Measurements from ENCODE around the gene IL15RA.

The IL15RA gene

DNA sequence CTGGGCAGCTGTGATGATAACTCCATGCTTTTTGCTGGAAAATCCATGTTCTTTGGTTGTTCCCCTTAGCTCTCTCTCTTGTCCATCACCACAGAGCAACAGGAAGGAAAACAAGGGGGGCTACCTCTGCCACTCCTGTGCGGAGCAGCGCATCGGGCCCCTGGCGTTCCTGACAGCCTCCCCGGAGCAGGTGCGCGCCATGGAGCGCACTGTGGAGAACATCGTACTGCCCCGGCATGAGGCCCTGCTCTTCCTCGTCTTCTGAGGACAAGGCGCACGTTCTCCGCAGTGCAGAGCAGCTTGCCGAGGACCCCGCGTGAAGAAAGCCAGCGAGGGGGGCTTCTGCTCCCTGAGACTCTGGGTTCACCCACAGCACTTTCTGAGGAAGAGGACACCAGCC is 40.3 kb downstream of the IL15RA start:
- Histone ChIP-seq H3K36me3 (ENCODE audit: control insufficient read depth, low read length) (peaks cover 18% of the 10 kb centered on the region), H3K79me2 (ENCODE audit: control insufficient read depth, low read length) (no peaks in the 10 kb centered on the region), H3K9me3 (ENCODE audit: control insufficient read depth, insufficient read depth, low read length) (no peaks in the 10 kb centered on the region), H3K4me2 (ENCODE audit: low read length) (no peak overlapping the region), H3K4me3 (ENCODE audit: low read length) (no peak overlapping the region), H3K27ac (ENCODE audit: low read depth, low read length) (no peak overlapping the region), H3K9me2 (replicated peaks; ENCODE audit: control insufficient read depth, low read length) (no peaks in the 10 kb centered on the region), H3K4me1 (ENCODE audit: control insufficient read depth, low read length) (no peaks in the 10 kb centered on the region), H4K20me1 (ENCODE audit: control insufficient read depth, insufficient read depth, low read depth, low read length) (no peaks in the 10 kb centered on the region), H3F3A (ENCODE audit: control insufficient read depth, insufficient read depth) (no peaks in the 10 kb centered on the region), H3K27me3 (ENCODE audit: control insufficient read depth, low read length) (no peaks in the 10 kb centered on the region)
- TF ChIP-seq EZH2phosphoT487 (IDR thresholded peaks at IDR 0.05; ENCODE audit: borderline replicate concordance, low read length): no peak
- TF ChIP-seq CTCF (IDR thresholded peaks at IDR 0.05; ENCODE audit: low read depth, low read length, poor library complexity, severe bottlenecking): no peak

DNA sequence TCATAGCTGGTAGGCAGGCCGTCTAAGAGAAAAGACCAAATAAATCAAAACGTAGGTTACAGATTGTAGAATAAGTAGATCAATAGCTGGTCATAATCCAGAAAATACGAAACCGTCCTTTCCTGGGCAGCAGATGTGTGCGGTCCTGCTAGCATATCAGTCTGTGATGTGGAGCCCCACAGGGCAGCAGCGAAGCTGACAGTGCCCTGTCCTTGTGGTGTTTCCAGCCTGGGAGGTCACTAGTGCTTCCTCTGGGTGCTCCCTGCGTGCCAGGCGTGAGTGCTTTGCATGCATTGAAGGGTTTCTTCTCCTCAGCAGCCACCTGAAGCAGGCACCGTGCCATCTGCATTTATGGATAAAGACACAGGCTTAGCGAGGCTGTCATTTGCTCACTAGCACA is 41.7 kb downstream of the IL15RA start:
- Histone ChIP-seq H3K36me3 (ENCODE audit: control insufficient read depth, low read length) (peaks cover 27% of the 10 kb centered on the region), H4K20me1 (ENCODE audit: control insufficient read depth, insufficient read depth, low read depth, low read length) (no peaks in the 10 kb centered on the region), H3K9me2 (replicated peaks; ENCODE audit: control insufficient read depth, low read length) (no peaks in the 10 kb centered on the region), H3K27me3 (ENCODE audit: control insufficient read depth, low read length) (no peaks in the 10 kb centered on the region), H3K9me3 (ENCODE audit: control insufficient read depth, insufficient read depth, low read length) (no peaks in the 10 kb centered on the region), H3K4me2 (ENCODE audit: low read length) (no peak overlapping the region), H3K4me1 (ENCODE audit: control insufficient read depth, low read length) (no peaks in the 10 kb centered on the region), H3K27ac (ENCODE audit: low read depth, low read length) (no peak overlapping the region), H3K79me2 (ENCODE audit: control insufficient read depth, low read length) (no peaks in the 10 kb centered on the region), H3F3A (ENCODE audit: control insufficient read depth, insufficient read depth) (no peaks in the 10 kb centered on the region), H3K4me3 (ENCODE audit: low read length) (no peak overlapping the region)
- TF ChIP-seq CTCF (IDR thresholded peaks at IDR 0.05; ENCODE audit: low read depth, low read length, poor library complexity, severe bottlenecking) (no peak), EZH2phosphoT487 (IDR thresholded peaks at IDR 0.05; ENCODE audit: borderline replicate concordance, low read length) (no peak)

GRCh38 chr10:5933909-5934546 is 43.3 kb downstream of the IL15RA start:
- H3K4me2 ChIP-seq (ENCODE audit: low read length): no peak overlapping the region
- no peaks in the 10 kb centered on the region for H3K9me3 ChIP-seq (ENCODE audit: control insufficient read depth, insufficient read depth, low read length)
- H3K4me1 ChIP-seq (ENCODE audit: control insufficient read depth, low read length): no peaks in the 10 kb centered on the region
- no peak overlapping the region for H3K27ac ChIP-seq (ENCODE audit: low read depth, low read length)
- no peaks in the 10 kb centered on the region for H3F3A ChIP-seq (ENCODE audit: control insufficient read depth, insufficient read depth)
- H3K36me3 ChIP-seq (ENCODE audit: control insufficient read depth, low read length): peaks cover 40% of the 10 kb centered on the region
- TF ChIP-seq CTCF (IDR thresholded peaks at IDR 0.05; ENCODE audit: low read depth, low read length, poor library complexity, severe bottlenecking) (no peak), EZH2phosphoT487 (IDR thresholded peaks at IDR 0.05; ENCODE audit: borderline replicate concordance, low read length) (no peak)
- no peaks in the 10 kb centered on the region for H3K27me3 ChIP-seq (ENCODE audit: control insufficient read depth, low read length)
- H3K79me2 ChIP-seq (ENCODE audit: control insufficient read depth, low read length): no peaks in the 10 kb centered on the region
- no peaks in the 10 kb centered on the region for H4K20me1 ChIP-seq (ENCODE audit: control insufficient read depth, insufficient read depth, low read depth, low read length)
- H3K4me3 ChIP-seq (ENCODE audit: low read length): no peak overlapping the region
- no peaks in the 10 kb centered on the region for H3K9me2 ChIP-seq (replicated peaks; ENCODE audit: control insufficient read depth, low read length)

All from DOHH2 (cell line).